WTC11 (cell line): ENCODE data around the gene PROP1.

ENCODE experiments used
- ESRRA ChIP-seq: sonication (generic); formaldehyde crosslinking; IDR thresholded peaks from 2 replicates; pipeline ENCODE4 v1.8.1; 2022; ENCODE audit warnings: mild to moderate bottlenecking, missing genetic modification reagents, borderline replicate concordance
- NFE2L1 ChIP-seq: sonication (generic); formaldehyde crosslinking; IDR thresholded peaks from 2 replicates; pipeline ENCODE4 v1.8.1; 2023; ENCODE audit warnings: missing genetic modification reagents
- ZNF138 ChIP-seq: sonication (generic); formaldehyde crosslinking; conservative IDR thresholded peaks from 2 replicates; pipeline ENCODE4 v1.8.1; 2022; ENCODE audit warnings: mild to moderate bottlenecking, moderate library complexity, missing genetic modification reagents
- TF ChIP-seq, protein P1 (sequence below): sonication (generic); formaldehyde crosslinking; IDR thresholded peaks from 2 replicates; pipeline ENCODE4 v1.8.1; 2023; ENCODE audit warnings: mild to moderate bottlenecking, missing genetic modification reagents, moderate library complexity
- TF ChIP-seq, protein P2 (sequence below): fragments of 200-600 bp; IDR thresholded peaks from 2 replicates; pipeline ENCODE4 v1.8.0; 2022; ENCODE audit warnings: antibody characterized with exemption

DNA sequence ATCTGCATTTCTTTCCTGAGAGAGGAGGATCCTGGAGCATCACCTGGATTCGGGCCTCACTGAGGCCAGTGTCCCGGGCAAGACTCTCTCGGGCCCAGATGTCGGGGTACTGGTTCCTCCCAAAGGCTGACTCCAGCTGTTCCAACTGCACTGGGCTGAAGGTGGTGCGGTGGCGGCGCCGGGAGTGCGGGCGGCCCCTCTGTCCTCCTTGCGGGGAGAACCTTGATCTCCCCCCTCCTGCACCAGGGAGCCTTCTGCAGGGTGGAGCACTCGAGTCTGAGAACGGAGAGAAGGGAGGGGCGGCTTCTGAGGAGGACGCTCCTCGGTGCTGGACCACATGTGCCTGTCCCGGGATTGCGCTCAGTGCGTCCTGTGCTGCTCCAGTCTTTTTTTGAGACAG lies 2.0 kb downstream of the PROP1 start:
- TF ChIP-seq, protein P1, sequence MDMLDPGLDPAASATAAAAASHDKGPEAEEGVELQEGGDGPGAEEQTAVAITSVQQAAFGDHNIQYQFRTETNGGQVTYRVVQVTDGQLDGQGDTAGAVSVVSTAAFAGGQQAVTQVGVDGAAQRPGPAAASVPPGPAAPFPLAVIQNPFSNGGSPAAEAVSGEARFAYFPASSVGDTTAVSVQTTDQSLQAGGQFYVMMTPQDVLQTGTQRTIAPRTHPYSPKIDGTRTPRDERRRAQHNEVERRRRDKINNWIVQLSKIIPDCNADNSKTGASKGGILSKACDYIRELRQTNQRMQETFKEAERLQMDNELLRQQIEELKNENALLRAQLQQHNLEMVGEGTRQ: no peak
- no peak for TF ChIP-seq ZNF138 (CRISPR knock-in tag)
- TF ChIP-seq, protein P2, sequence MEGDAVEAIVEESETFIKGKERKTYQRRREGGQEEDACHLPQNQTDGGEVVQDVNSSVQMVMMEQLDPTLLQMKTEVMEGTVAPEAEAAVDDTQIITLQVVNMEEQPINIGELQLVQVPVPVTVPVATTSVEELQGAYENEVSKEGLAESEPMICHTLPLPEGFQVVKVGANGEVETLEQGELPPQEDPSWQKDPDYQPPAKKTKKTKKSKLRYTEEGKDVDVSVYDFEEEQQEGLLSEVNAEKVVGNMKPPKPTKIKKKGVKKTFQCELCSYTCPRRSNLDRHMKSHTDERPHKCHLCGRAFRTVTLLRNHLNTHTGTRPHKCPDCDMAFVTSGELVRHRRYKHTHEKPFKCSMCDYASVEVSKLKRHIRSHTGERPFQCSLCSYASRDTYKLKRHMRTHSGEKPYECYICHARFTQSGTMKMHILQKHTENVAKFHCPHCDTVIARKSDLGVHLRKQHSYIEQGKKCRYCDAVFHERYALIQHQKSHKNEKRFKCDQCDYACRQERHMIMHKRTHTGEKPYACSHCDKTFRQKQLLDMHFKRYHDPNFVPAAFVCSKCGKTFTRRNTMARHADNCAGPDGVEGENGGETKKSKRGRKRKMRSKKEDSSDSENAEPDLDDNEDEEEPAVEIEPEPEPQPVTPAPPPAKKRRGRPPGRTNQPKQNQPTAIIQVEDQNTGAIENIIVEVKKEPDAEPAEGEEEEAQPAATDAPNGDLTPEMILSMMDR: no peak
- no peak for TF ChIP-seq NFE2L1 (CRISPR knock-in tag)
- no peak for TF ChIP-seq ESRRA
